GM18520 (cell line): ENCODE data around the gene DHX58.

ENCODE experiments used
- ATAC-seq: cut with Tn5 transposase; IDR thresholded peaks from one replicate; pipeline ENCODE4 v1.9.1; 2021; ENCODE audit not compliant: unreplicated experiment

DHX58 gene

DNA sequence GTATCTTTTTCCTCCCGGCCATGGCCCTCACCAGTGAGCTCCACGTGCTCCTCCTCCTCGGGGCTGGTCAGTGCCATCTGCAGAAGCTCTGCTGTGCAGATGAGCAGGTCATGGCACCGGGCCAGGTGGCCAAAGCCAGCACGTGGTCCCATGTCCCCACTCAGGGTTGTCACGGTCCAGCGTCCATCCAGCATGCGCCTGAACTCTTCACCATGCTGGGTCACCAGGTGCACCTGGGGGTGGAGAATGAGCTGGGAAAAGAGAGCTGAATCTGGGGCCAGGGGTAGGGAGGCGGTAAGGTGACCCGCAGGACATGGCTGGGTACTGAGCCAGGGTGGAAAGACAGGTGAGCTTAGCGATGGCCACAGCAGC is 1.3 kb downstream of the DHX58 start:
- ATAC-seq, result no peak

DNA sequence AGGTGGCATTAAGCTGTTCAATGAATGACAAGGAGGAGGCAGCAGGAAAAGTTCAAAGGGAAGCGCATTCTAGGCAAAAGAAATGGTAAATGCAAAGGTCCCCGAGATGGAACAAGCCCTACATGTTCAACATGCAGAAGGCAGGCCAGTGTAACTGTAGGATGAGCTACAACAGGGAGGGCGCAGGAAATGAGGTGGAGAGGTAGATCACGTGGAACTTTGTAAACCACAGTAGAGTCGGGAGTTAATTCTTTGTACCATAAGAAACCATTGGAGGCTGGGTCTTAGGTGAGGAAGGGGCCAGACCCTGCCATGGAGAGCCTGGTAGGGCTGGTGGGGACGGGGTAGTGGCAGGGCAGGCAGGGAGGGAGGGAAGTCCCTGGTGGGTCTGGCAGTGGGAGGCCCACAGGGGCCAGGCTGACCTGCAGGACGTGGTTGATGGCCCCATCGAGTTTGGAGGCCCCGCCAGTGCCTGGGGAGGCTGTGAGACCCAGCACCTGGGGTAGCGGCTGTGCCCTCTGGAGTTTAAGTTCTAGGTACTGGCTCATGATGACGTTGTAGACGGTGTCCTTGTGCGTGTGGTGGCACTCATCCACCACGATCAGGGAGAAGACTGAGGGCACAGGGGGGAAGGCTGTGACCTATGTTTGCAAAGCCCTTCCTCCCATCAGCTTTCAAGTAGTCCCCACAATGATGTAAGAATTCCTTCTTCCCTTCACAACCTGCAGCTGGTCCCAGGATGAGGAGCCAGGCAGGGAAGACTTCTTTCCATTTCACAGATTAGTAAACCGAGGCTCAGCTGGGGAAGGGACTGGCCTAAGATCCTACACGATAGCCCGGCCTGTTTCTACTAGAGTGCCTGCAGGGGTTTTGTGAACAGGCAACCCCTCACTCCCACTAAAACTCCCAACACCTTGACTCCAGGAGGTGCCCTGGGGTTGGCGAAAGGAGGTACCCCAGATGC is 1.9 kb downstream of the DHX58 start:
- ATAC-seq, result no peak

GRCh38 chr17:42109086-42109485 is 3.4 kb downstream of the DHX58 start:
- ATAC-seq, result no peak

DNA sequence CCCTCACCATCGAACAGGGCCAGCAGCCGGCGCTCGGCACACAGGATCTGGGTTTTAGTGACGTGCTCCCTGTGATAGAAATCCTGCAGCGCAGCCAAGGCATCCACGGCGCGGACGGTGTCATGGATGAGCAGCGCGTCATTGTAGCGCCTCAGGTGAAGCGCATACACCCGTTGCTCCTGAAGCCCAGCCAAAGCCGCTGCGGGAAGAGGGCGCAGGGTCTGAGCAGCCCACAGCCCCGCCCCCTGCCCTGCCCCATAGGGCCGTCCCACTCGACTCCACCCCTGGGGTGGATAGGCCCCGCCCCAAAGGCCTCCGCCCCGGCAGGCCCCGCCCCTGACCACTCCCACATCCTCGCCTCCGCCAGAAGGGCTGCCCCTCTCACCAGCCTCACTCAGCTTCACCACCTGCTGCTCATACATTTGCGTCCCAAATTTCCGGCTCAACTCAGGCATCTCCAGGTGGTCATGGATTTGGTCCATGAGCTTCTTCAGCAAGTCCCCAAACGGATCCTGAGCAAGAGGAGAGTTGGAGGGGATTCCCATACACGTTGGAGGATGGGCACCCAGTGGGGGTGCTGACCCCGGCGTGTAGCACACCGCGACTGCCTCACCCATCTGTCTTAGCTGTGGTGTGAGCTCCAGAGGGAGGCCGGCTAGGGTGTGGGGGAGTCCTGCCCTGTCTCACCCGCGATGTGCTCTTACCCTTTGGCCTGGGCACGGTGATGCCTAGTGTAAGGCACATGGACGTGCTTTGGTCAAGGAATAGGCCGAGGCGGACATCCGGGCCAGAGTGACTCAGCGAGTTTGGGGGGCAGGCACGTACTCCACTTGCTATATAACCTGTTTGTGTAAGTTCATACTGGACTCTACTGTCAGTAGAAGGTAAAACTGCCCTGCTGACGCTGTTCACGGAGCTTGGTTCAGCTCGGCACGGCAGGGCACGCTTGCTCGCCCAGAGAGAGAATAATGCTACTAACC is 4.6 kb downstream of the DHX58 start:
- peak; percentile 51 for ATAC-seq

GRCh38 chr17:42107124-42107523 is 5.4 kb downstream of the DHX58 start:
- ATAC-seq, result no peak

GRCh38 chr17:42106009-42106408 is 6.5 kb downstream of the DHX58 start:
- ATAC-seq, result no peak

- no peak for ATAC-seq
Measured at GRCh38 chr17:42104264-42104663, 8.2 kb downstream of the DHX58 start.

DNA sequence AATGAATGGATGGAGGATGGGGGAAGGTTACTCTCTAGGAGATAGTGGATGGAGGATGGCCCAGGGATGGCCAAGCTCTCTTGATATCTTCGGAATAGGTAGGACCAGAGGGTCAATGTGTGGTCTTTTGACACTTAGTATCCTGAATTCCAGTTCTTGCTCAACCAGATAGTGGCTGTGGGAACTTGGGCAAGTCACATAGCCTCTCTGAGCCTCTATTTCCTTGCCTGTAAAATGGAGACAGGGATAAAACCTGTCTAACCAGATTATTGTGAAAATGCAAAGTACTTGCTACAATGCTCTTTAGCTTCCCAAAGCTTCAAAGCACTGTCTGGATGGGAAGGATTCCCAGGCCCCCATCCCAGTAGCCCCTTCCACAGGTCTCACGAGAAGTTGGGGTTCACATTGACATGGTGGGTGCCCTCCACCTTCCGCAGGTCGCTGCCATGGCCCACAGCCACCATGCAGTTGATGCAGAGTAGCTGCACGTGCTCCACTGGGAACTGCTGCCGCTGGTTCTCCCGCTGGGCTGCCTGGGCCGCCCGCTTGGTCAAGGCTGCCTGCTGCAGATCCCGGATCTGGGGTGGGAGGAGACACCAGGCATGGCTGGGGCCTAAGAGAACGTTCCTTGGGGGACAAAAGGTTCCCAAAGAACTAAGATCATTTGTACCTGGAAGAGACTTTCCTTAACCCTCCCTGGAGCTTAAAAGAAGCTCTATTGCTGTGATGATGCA is 9.1 kb downstream of the DHX58 start:
- ATAC-seq, result no peak

- ATAC-seq, result no peak
Measured at GRCh38 chr17:42101513-42102292, 10.8 kb downstream of the DHX58 start.

DNA sequence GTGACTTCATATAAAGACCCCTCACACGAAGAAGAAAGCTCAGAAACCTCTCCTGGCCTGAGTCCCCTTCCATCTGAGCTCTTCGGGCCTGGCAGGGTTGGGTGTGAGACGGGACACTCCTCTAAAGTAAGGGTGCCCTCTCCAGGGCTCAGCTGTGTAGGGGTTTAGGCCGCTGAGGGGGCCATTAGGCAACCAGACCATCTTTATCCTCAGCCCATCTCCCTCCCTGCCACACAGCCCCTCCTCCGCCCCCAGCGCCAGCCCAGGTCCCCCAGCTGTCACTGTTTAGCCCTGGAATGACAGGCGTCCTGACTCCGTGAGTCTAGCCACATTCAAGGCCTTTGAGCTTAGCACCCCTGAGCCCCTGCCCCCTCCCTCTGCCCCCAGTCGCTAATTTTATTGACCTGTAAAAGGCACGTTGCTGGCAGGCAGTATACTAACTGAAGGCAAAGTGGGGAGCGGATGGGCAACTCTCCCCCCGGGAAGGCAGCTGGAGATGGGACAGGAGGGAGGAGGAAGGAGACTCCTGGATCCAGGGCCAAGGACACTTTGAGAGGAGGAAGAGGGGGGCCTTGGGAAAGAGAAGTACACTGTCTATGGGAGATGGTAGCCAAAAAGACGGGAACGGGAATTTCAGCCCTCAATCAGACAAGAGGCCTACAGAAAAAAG is 13.6 kb downstream of the DHX58 start:
- no peak for ATAC-seq

- no peak for ATAC-seq
Measured at GRCh38 chr17:42097691-42098631, 14.6 kb downstream of the DHX58 start, which contains the start of gene ZNF385C. TSS of gene ZNF385C (minus strand) at chr17:42098473. CDS start at chr17:42063056, 35,417 bp downstream.

DNA sequence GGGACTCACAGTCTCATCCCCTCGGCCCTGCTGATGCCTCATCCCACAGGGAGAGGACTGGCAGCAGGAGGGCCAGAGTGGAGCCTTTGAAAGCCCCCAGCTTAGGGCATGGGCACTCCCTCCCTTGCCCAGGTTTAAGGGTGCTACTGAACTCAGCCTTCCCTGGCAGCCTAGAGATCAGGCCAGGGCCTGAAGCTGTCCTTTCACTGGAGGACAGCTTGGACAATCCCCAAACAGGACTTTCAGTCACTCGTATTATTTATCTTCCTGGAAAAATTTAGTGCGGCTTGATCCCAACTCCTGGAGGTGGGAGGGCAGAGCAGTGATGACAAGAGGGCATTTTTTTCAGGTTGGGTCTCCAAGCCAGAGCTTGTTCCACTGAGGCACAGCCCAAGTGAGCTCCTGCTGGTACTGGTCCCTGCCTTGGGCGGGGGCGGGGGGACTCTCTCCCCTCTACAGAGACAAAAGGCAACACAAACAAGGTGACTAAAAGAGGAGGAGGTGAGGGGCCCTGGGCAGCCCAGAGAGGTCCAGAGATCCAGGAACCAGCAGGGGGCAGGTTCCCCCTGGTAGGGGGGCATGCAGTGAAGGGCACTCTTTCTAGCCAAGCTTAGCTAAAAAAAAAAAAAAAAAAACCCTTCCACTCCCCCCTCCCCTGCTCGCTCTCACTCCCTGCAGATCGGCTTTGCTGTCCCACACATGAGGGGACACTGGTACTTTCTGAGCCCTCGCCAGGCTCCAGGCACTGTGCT is 16.0 kb downstream of the DHX58 start:
- no peak for ATAC-seq

GRCh38 chr17:42094375-42095069 is 18.0 kb downstream of the DHX58 start:
- no peak for ATAC-seq

DNA sequence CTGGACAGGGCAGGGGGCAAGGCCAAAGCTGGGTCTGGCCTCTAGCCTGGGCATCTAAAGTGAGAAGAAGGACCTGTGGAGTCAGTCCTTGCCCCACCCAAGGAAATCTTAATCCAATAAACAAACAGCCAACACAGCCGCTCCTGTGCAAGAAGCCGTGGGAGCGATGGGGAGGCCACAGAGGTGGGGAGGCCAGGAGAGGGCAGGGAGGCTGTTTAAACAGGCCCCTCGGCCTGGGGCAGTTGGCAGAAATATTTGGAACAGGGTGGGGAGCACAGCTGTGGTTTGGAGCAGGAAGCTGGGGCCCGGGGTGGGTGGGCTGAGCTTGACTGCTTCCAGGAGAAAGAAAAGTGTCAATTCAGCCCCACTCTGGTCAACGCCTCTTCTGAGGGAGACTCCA is 19.6 kb downstream of the DHX58 start:
- ATAC-seq, result no peak

- no peak for ATAC-seq
Measured at GRCh38 chr17:42090964-42091790, 21.3 kb downstream of the DHX58 start.

- no peak for ATAC-seq
Measured at GRCh38 chr17:42088736-42089135, 23.8 kb downstream of the DHX58 start.
